Stomach (tissue), 9 donors: ENCODE results near the gene CDK17. TPM values are rescaled to one million over a fixed set of nuclear protein-coding genes. Genes with fewer than 3 reads are reported as not detected.
"Not testable (repeated sequence)": the region's sequence is repeated elsewhere in the genome, so short reads cannot be mapped to it uniquely, and the experiment has no call there.

ENCODE experiments used
- DNase-seq, 2 donors: peaks; one replicate each; pipeline versions ENCODE4 v3.0.0 to v3.0.0-alpha.2; 2013 to 2019
- H3K27ac ChIP-seq, 5 donors: fragments of 200-600 bp in 4 of 5; sonication (generic) in 4 of 5; one replicate each; pipeline ENCODE4 v1.5.1; 2013 to 2019; ENCODE audit warnings: mild to moderate bottlenecking in 1 of 5, moderate library complexity in 1 of 5
- H3K27me3 ChIP-seq, 3 donors: fragments of 200-600 bp; sonication (generic); one replicate each; pipeline ENCODE4 v1.5.1; 2017 to 2019; ENCODE audit warnings: mixed run types in 1 of 3
- H3K36me3 ChIP-seq, 4 donors: fragments of 200-600 bp; sonication (generic); 1 replicate in 3 of 4; 2 replicates in 1 of 4; pipeline ENCODE4 v1.5.1; 2016 to 2019
- H3K4me1 ChIP-seq, 4 donors: fragments of 200-600 bp; sonication (generic); one replicate each; pipeline ENCODE4 v1.5.1; 2016 to 2019
- H3K4me3 ChIP-seq, 4 donors: fragments of 200-600 bp; sonication (generic) in 3 of 4; one replicate each; pipeline ENCODE4 v1.5.1; 2016 to 2019; ENCODE audit warnings: mild to moderate bottlenecking in 1 of 4
- H3K9me3 ChIP-seq, 4 donors: fragments of 200-600 bp; sonication (generic); one replicate each; pipeline ENCODE4 v1.5.1; 2016 to 2019
- EP300 ChIP-seq: sonication (generic); formaldehyde crosslinking; IDR thresholded peaks from one replicate; pipeline ENCODE4 v1.6.1; 2017; ENCODE audit warnings: antibody characterized with exemption
- POLR2A ChIP-seq, 4 donors: fragments of 450-650 bp; IDR thresholded peaks; one replicate each; pipeline ENCODE4 v1.6.1; 2016; ENCODE audit warnings: antibody characterized with exemption in 4 of 4, control low read depth in 2 of 4, mild to moderate bottlenecking in 1 of 4, moderate library complexity in 1 of 4
- POLR2AphosphoS5 ChIP-seq, 3 donors: sonication (generic); formaldehyde crosslinking; IDR thresholded peaks; one replicate each; pipeline ENCODE4 v1.6.1; 2016; ENCODE audit warnings: antibody characterized with exemption in 3 of 3
- WGBS, 5 donors: extraction: QIAGEN DNeasy Blood & Tissue Kit in 3 of 5; methylation state at CpG; one replicate each; pipeline versions ENCODE4 v1.1.5 to v1.1.7; 2013 to 2018; 5-methylcytosine and 5-hydroxymethylcytosine counted together
- intact Hi-C: fragments of 100-400 bp; cut with DNase I; formaldehyde crosslinking; loops from one replicate; pipeline ENCODE4 v1.15.1; 2023; ENCODE audit warnings: low total_unique reads
- polyA plus RNA-seq, 3 donors: library from polyadenylated mRNA; stranded (reverse); fragments of 200-250 nt; gene quantifications; one replicate each; pipeline ENCODE4 v1.2.3, GENCODE V29; 2013
- total RNA-seq, 5 donors: library from RNA; depleted of rRNA; stranded (reverse); fragments of >200 nt; gene quantifications; one replicate each; pipeline versions ENCODE4 v1.1.0 to v1.2.3, GENCODE V29; 2014 to 2016
- TF ChIP-seq, protein P1 (sequence below), 7 experiments: fragments of 450-650 bp in 4 of 7; fragments of 200-600 bp in 3 of 7; sonication (generic) in 3 of 7; IDR thresholded peaks; one replicate each; pipeline ENCODE4 v1.5.1; 2016 to 2019; ENCODE audit warnings: antibody characterized with exemption in 7 of 7, control low read depth in 2 of 7, mild to moderate bottlenecking in 1 of 7
- donor health status: healthy with polysubstance abuse.
- donor health status: Bipolar disorder and iron deficiency.
- donor health status: healthy.

CDK17 gene
- total and polyA plus RNA-seq, 8 donors: 5.4 to 137 (median 40.5) TPM

DNA sequence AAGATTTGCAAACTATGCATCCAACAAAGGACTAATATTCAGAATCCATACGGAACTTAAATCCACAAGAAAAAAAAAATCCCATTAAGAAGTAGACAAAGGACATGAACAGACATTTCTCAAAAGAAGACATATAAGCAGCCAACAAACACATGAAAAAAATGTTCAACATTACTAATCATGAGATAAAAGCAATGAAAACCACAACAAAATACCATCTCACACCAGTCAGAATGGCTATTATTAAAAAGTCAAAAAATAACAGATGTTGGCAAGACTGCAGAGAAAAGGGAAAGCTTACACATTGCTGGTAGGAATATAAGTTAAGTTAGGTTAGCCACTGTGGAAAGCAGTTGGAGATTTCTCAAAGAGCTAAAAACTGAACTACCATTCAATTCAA lies 16.2 kb downstream of the CDK17 start:
- no peak for DNase-seq
- no peak for TF ChIP-seq POLR2AphosphoS5 (IDR thresholded peaks at IDR 0.05)
- TF ChIP-seq, protein P1, sequence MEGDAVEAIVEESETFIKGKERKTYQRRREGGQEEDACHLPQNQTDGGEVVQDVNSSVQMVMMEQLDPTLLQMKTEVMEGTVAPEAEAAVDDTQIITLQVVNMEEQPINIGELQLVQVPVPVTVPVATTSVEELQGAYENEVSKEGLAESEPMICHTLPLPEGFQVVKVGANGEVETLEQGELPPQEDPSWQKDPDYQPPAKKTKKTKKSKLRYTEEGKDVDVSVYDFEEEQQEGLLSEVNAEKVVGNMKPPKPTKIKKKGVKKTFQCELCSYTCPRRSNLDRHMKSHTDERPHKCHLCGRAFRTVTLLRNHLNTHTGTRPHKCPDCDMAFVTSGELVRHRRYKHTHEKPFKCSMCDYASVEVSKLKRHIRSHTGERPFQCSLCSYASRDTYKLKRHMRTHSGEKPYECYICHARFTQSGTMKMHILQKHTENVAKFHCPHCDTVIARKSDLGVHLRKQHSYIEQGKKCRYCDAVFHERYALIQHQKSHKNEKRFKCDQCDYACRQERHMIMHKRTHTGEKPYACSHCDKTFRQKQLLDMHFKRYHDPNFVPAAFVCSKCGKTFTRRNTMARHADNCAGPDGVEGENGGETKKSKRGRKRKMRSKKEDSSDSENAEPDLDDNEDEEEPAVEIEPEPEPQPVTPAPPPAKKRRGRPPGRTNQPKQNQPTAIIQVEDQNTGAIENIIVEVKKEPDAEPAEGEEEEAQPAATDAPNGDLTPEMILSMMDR (IDR thresholded peaks at IDR 0.05): no peak
- intact Hi-C loops: no loop called here
- Histone ChIP-seq H3K36me3 (no peaks in the 10 kb centered on the region), H3K9me3 (no peaks in the 10 kb centered on the region), H3K27me3 (no peaks in the 10 kb centered on the region), H3K27ac (no peak overlapping the region), H3K4me3 (no peak overlapping the region), H3K4me1 (peaks cover 0 to 62% (median 17%) of the 10 kb centered on the region in 4 donors)
- WGBS, 5 donors: 90 to 95% (median 92%) methylated on average over 1 of the region's 1 CpG

DNA sequence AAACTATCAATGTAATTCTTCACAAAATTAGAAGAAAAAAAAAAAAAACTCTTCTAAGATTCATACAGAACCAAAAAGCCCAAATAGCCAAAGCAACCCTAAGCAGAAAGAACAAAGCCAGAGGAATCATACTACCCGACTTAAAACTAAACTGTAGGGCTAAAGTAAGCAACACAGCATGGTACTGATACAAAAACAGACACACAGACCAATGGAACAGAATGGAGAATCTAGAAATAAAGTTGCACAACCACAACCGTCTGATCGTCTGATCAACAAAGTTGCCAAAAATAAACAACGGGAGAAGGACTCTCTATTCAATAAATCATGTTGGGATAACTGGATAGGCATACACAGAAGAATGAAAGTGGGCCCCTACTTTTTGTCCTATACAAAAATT lies 16.9 kb downstream of the CDK17 start:
- intact Hi-C loops: no loop called here
- TF ChIP-seq EP300 (no peak), POLR2AphosphoS5 (IDR thresholded peaks at IDR 0.05) (no peak)
- H3K4me1 ChIP-seq: peaks cover 0 to 66% (median 14%) of the 10 kb centered on the region in 4 donors
- H3K27me3 ChIP-seq: no peaks in the 10 kb centered on the region
- no peaks in the 10 kb centered on the region for H3K9me3 ChIP-seq
- no peak overlapping the region for H3K4me3 ChIP-seq
- 76 to 90% (median 85%) methylated on average over 4 of the region's 4 CpGs for WGBS, 5 donors
- H3K36me3 ChIP-seq: no peaks in the 10 kb centered on the region
- no peak for DNase-seq
- H3K27ac ChIP-seq: no peak overlapping the region

DNA sequence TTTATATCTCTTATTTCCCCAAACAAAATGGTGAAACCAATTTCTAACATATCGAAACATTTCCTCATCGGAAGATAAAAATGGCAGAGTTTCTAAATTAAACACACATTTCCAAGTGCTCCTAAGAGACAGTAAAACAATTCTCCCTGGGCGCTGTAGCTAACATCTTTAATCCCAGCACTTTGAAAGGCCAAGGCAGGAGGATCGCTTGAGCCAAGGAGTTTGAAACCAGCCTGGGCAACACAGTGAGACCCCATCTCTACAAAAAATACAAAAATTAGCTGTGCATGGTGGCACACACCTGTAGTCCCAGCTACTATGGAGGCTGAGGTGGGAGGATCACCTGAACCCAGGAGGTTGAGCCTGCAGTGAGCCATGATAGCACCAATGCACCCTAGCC lies 20.5 kb downstream of the CDK17 start:
- peaks cover 12 to 70% (median 22%) of the 10 kb centered on the region in 4 donors for H3K4me1 ChIP-seq
- H3K27me3 ChIP-seq, DNase-seq, H3K4me3 ChIP-seq, H3K27ac ChIP-seq, intact Hi-C loops, H3K36me3 ChIP-seq, H3K9me3 ChIP-seq: not testable (repeated sequence)
- 95 to 99% (median 96%) methylated on average over 4 of the region's 4 CpGs for WGBS, 5 donors

DNA sequence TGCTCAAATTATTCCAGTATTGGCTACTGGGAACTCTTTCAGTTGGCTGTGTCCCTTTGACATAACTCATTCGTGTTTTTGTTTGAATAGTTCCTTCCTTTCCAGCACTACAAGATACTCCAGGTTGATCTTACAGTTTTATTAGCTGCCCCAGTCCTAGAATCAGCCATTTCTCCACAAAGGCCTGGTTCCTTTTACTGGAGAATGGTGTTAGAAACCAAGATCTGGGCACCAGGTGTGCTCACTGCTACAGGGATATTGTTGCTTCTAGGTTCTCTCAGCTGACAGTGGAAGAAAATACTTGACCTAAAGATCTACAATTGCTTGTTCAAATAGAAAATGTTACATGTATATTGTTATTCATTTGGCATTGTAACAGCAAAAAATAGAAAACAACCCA lies 21.9 kb downstream of the CDK17 start:
- H3K4me1 ChIP-seq: peaks cover 22 to 76% (median 31%) of the 10 kb centered on the region in 4 donors
- intact Hi-C loops: no loop called here
- no peak overlapping the region for H3K4me3 ChIP-seq
- H3K27ac ChIP-seq: peak overlapping the region in 1 of 5 donors; percentile 24
- H3K9me3 ChIP-seq: no peaks in the 10 kb centered on the region
- 17 to 55% (median 25%) methylated on average over 1 of the region's 1 CpG for WGBS, 5 donors
- no peaks in the 10 kb centered on the region for H3K36me3 ChIP-seq
- DNase-seq: no peak
- no peaks in the 10 kb centered on the region for H3K27me3 ChIP-seq
- TF ChIP-seq, protein P1 (IDR thresholded peaks at IDR 0.05): no peak
- TF ChIP-seq POLR2AphosphoS5 (IDR thresholded peaks at IDR 0.05) (no peak), EP300 (no peak), POLR2A (IDR thresholded peaks at IDR 0.05) (no peak)

DNA sequence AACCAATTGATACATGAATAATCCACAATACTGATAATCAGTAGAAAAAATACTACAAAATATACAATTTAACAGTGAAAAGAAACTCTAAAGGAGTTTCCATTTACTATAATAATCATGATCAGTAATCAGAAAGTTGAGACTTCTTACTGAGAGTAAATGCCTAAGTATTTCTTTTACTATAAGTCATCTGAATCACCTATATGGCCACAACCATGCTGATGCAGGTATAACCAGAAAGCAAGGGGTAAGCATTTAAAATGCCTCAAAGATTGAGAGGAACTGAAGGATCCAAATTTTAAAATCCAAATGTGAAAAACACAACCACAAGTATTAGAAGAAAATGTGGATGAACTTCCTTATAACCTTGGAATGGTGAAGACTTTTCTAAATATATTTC lies 23.4 kb downstream of the CDK17 start:
- Histone ChIP-seq H3K4me3 (no peak overlapping the region), H3K4me1 (peaks cover 23 to 89% (median 36%) of the 10 kb centered on the region in 4 donors), H3K36me3 (no peaks in the 10 kb centered on the region), H3K27ac (no peak overlapping the region), H3K27me3 (no peaks in the 10 kb centered on the region), H3K9me3 (no peaks in the 10 kb centered on the region)
- TF ChIP-seq, protein P1 (IDR thresholded peaks at IDR 0.05): no peak
- no peak for TF ChIP-seq POLR2A (IDR thresholded peaks at IDR 0.05)
- no peak for TF ChIP-seq POLR2AphosphoS5 (IDR thresholded peaks at IDR 0.05)
- TF ChIP-seq EP300: no peak
- intact Hi-C loops: no loop called here
- DNase-seq: no peak
